Activated CD8-positive, alpha-beta memory T cell treated with anti-CD3 and anti-CD28 coated beads, Interleukin-2, amount 50 U/mL, for 48 hours (primary cell): Measurements from ENCODE around the gene DNAH8.

Experiments
- DNase-seq: peaks from one replicate; pipeline ENCODE4 v3.0.0-alpha.2; 2020

DNAH8 gene

GRCh38 chr6:38799529-38800184 is 84.5 kb downstream of the DNAH8 start:
- DNase-seq, result no peak

- no peak for DNase-seq
Measured at GRCh38 chr6:38801305-38801704, 86.2 kb downstream of the DNAH8 start.

- no peak for DNase-seq
Measured at GRCh38 chr6:38802497-38802896, 87.4 kb downstream of the DNAH8 start.

- no peak for DNase-seq
Measured at GRCh38 chr6:38803129-38803528, 88.0 kb downstream of the DNAH8 start.

GRCh38 chr6:38804358-38804757 is 89.2 kb downstream of the DNAH8 start:
- no peak for DNase-seq

GRCh38 chr6:38805127-38805655 is 90.1 kb downstream of the DNAH8 start:
- no peak for DNase-seq

GRCh38 chr6:38805692-38806091 is 90.6 kb downstream of the DNAH8 start:
- DNase-seq, result no peak

GRCh38 chr6:38806271-38806670 is 91.2 kb downstream of the DNAH8 start:
- DNase-seq, result no peak

GRCh38 chr6:38806833-38807232 is 91.7 kb downstream of the DNAH8 start:
- no peak for DNase-seq

- DNase-seq, result no peak
Measured at GRCh38 chr6:38808039-38808438, 92.9 kb downstream of the DNAH8 start.

- no peak for DNase-seq
Measured at GRCh38 chr6:38813041-38813823, 98.1 kb downstream of the DNAH8 start.

GRCh38 chr6:38814761-38815160 is 99.7 kb downstream of the DNAH8 start:
- no peak for DNase-seq

- no peak for DNase-seq
Measured at GRCh38 chr6:38815250-38815649, 100.1 kb downstream of the DNAH8 start.

- no peak for DNase-seq
Measured at GRCh38 chr6:38818691-38819090, 103.6 kb downstream of the DNAH8 start.

GRCh38 chr6:38822963-38823362 is 107.9 kb downstream of the DNAH8 start:
- DNase-seq, result no peak

GRCh38 chr6:38824243-38824894 is 109.3 kb downstream of the DNAH8 start:
- no peak for DNase-seq

- no peak for DNase-seq
Measured at GRCh38 chr6:38827024-38827423, 111.9 kb downstream of the DNAH8 start.

GRCh38 chr6:38831865-38832264 is 116.8 kb downstream of the DNAH8 start:
- no peak for DNase-seq

- no peak for DNase-seq
Measured at GRCh38 chr6:38833320-38833719, 118.2 kb downstream of the DNAH8 start.

- no peak for DNase-seq
Measured at GRCh38 chr6:38836585-38836984, 121.5 kb downstream of the DNAH8 start.

- no peak for DNase-seq
Measured at GRCh38 chr6:38837101-38837500, 122.0 kb downstream of the DNAH8 start.

- no peak for DNase-seq
Measured at GRCh38 chr6:38843798-38844197, 128.7 kb downstream of the DNAH8 start.

- DNase-seq, result no peak
Measured at GRCh38 chr6:38845931-38846330, 130.8 kb downstream of the DNAH8 start.

GRCh38 chr6:38846361-38846760 is 131.2 kb downstream of the DNAH8 start:
- DNase-seq, result no peak
